Endometrial microvascular endothelial cells (primary cell): ENCODE data around the gene MILR1. TPM values are rescaled to one million over a fixed set of nuclear protein-coding genes. Genes with fewer than 3 reads are reported as not detected.
"Not testable (repeated sequence)": the region's sequence is repeated elsewhere in the genome, so short reads cannot be mapped to it uniquely, and the experiment has no call there.

ENCODE experiments used
- in situ Hi-C: cut with HindIII; loops from 2 replicates; pipeline ENCODE4 v1.10.0; 2017; ENCODE audit warnings: low sequenced_read_pairs, low pct_unique_long_range_greater_than_20kb; ENCODE audit errors: inconsistent ontology term
- total RNA-seq: library from RNA; depleted of rRNA; stranded (reverse); fragments of >200 nt; gene quantifications from one replicate; pipeline ENCODE4 v1.2.3, GENCODE V29; 2015; ENCODE audit errors: inconsistent ontology term

The MILR1 gene
- total RNA-seq, 1 donor from 2014 or later: 2.1 TPM

DNA sequence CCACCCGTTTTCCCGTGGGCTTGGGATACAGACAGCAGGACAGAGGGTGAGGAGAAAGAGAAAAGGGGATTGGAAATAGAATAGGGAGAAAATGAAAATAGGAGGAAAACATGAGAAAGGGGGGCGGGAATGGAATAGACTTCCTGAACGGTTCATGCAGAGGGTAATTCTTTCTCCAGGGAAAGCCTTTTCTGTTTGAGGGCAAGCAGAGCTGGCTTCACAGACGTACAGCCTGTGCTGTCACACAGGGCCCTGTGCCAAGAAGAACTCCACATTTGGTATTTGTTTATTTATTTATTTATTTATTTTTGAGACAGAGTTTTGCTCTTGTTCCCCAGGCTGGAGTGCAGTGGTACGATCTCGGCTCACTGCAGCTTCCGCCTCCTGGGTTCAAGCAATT lies 12.0 kb downstream of the MILR1 start:
- in situ Hi-C loops: no loop called here

DNA sequence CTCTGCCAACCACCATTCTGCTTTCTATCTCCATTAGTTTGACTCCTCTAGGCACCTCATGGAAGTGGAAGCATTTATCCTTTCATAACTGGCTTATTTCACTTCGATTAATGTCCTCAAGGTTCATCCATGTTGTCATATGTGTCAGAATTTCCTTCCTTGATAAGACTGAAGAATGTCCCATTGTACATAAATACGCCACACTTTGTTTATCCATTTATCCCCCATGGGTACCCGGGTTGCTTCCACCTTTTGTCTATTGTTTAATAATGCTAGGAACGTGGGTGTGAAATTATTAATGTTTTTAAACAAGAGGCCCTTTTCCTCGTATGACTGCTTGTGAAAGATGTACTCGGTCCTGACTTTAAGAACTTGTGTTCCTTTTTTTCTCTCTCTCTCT lies 12.9 kb downstream of the MILR1 start:
- in situ Hi-C loops: no loop called here

DNA sequence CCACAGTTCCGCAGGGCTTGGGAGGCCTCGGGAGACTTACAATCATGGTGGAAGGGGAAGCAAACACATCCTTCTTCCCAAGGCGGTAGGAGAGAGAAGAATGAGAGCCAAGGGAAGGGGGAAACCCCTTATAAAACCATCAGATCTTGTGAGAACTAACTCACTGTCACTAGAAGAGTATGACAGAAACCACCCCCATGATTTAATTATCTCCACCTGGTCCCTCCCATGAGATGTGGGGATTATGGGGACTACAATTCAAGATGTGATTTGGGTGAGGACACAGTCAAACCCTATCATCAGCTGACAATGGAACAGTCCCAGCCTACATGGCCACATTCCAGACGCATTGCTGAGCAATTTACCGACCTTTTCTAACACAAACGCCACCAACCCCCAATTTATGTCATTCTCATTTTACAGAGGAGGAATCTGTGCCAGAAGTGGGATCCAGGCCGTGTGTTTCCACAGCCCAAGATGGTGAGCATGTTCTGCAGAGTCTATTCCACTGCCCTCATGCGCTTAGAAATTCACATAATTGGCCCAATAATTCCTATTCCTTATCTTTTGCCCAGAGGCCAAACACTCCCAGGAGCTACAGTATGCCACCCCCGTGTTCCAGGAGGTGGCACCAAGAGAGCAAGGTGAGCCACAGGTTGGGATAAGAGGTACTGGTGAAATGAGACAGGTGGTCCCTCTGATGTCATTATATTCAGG lies 17.3 kb downstream of the MILR1 start:
- in situ Hi-C loops: no loop called here

DNA sequence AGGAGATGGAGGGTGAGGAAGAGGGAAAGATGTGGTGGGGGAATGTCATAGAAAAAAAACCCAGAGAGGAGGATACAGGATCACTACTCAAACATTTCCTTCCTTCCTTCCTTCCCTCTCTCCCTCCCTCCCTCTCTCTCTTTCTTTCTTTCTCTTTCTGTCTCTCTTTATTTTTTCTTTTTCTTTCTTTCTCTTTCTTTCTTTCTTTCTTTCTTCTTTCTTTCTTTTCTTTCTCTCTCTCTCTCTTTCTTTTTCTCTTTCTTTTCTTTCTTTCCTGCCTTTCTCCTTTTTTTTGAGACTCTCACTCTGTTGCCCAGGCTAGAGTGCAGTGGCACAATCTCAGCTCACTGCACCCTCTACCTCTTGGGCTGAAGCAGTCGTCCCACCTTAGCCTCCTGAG lies 17.9 kb downstream of the MILR1 start:
- in situ Hi-C loops: not testable (repeated sequence)

DNA sequence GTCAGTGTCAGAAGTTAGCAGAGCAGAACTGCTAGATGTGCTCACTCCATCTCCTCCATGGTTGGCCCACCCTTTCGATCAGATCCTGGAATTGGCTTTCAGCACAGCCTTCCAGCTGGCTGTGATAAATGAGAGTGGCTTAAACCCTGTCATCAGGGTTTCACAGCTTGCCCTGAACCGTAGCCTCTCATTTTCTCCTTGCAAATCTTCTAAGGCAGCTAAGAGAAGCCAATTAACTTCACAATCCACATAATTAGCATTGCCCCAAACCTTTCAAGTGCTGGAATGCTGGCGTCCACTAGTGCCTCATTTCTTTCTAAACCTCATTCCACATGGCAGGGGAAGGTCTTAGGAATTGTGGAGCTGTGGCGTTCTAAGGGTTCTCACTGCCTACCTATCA lies 21.7 kb downstream of the MILR1 start:
- in situ Hi-C loops: no loop called here

DNA sequence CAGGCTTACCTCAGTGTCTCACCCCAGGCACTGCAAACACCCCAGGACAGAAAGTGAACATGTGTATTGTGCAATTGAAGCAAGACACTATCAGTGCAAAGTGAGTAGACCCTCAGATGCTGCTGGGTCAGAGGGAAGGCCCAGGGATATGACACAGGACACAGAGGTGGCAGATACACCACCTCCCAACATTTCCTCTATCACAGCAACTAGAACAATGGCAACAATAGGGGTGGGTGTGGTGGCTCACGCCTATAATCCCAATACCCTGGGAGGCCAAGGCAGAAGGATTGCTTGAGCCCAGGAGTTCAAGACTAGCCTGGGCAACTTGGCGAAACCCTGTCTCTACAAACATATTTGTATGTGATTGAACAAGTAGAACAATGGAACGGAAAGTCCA lies 22.5 kb downstream of the MILR1 start:
- in situ Hi-C loops: no loop called here

DNA sequence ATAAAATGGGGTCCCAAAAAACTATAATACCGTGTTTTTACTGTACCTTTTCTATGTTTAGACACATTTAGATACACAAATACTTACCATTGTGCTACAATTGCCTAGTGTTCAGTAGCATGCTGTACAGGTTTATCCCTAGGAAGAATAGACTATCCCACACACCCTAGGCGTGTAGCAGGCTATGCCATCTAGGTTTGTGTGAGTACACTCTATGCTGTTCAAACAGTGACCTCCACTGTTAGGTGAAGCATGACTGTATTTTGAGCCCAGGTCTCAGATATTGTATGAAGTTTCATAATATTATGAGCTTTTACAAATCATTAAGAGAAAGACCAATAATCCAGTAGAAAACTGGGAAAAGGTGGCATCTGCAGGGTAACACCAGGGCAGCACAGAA lies 23.6 kb downstream of the MILR1 start:
- in situ Hi-C loops: no loop called here

DNA sequence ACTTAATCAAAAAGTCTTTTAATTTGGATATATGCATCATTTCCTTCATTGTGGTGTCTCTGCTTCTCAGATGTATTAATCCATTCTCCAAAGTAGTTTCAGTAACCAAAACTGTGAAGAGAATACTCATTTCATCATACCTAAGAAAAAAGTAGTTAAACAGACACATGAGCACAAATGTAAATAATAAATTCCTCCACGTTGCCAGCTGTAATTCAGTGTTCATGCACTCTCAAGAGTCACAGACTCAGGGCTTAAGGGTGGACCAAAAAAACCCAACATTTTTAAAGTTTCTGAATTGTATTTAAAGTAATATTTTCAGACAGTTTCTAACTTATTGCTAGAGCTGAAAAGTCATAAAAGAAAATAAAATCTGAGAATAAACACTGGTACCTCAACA lies 28.9 kb downstream of the MILR1 start:
- in situ Hi-C loops: no loop called here

DNA sequence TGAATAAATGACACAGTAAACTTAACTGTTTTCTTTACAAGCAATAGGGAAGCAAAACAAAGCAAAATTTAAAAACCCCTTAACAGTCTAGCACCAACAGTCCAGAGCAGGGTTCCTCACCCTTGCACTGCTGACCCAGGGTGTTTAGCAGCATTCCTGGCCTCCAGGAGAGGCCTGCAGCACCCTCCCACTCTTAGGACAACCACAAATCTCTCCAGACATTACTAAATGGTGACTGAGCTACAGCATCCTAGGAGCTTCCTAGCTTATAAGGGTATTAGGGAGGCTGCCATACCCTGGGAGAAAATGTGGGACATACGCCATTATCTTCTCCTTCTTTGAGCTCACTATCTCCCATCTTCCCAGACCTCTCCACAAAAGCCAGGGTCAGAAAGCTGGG lies 32.0 kb downstream of the MILR1 start:
- in situ Hi-C loops: no loop called here

DNA sequence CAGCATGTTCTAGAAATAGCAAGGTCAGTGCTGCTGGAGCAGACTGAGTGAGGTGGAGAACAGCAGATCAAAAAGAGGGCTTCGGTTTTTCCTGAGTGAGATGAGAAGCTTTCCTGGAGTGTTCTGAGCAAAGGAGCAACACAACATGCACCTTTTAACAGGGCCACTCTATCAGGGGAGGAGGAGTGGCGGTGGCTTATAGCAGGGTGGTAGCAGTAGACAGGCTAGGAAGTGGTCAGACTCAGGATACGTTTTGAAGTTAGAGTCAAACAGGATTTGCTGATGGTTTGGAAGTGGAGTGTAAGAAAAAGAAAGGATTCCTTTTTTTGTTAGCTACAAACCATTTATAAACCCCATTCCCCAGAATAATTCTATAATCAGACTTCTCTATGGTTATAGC lies 35.5 kb downstream of the MILR1 start:
- in situ Hi-C loops: no loop called here

DNA sequence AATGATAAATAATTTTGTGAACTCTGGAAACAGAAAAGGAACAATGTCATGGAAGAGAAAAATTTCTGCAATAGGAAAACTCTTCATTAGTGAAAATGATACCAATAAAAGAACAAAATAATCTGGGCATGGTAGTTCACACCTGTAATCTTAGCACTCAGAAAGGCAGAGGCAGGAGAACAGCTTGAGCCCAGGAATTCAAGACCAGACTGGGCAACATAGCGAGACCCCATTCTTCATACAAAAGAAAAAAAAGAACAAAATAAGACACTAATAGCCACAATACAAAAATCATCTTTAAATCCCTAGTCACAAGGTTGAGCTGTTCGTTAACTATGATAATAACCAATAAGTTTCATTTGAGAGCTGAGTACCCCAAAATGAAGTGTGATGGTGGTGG lies 39.4 kb downstream of the MILR1 start:
- in situ Hi-C loops: no loop called here

DNA sequence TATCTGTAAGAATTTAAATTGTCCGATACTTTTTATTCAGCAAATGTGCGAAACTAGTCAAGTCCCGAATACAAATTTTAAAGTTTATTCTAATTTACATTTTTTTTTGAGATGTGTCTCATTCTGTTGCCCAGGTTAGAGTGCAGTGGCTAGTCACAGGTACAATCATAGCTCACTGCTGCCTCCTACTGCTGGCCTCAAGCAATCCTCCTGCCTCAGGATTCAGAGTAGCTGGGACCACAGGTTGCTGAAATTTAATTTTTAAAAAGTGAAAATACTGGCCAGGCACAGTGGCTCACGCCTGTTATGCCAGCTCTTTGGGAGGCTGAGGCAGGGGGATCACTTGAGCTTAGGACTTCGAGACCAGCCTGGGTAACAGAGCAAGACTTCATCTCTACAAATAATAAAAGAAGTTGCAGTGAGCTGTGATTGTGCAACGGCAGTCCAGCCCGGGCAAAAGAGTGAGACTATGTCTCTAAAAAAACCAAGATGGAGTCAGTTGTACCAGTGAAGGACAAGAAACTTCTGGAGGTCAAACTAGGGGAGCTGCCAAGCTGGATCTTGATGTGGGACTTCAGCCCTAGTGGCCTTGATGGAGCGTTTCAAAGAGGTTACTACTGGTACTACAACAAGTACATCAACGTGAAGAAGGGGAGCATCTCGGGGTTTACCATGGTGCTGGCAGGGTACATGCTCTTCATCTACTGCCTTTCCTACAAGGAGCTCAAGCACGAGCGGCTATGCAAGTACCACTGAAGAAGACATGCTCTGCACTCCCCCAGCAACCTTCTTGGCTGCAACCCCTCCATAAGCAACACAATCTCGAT lies 42.3 kb downstream of the MILR1 start:
- in situ Hi-C loops: loop anchor here (10.0 kb wide), 1 partner anchor 166 kb away; no protein-coding TSS in a partner anchor

DNA sequence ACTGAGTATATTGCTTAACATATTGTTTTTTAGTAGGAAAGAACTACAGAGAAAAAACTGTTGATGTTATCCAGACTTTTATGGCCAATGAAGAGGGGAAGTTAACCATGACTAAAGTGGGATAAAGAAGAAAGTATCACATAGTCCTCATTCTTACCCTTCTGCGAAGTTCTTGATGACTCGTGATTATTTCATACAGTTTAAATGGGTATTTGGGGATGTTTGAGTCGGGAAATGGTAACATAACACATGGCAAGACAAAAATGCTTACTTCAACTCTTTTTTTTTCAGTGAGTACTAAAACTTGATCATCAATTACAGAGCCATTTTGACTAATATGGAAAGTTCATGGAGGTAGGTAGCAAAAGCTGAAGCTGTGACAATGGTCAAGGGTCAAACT lies 43.1 kb downstream of the MILR1 start:
- in situ Hi-C loops: loop anchor here (10.0 kb wide), 1 partner anchor 167 kb away; no protein-coding TSS in a partner anchor

DNA sequence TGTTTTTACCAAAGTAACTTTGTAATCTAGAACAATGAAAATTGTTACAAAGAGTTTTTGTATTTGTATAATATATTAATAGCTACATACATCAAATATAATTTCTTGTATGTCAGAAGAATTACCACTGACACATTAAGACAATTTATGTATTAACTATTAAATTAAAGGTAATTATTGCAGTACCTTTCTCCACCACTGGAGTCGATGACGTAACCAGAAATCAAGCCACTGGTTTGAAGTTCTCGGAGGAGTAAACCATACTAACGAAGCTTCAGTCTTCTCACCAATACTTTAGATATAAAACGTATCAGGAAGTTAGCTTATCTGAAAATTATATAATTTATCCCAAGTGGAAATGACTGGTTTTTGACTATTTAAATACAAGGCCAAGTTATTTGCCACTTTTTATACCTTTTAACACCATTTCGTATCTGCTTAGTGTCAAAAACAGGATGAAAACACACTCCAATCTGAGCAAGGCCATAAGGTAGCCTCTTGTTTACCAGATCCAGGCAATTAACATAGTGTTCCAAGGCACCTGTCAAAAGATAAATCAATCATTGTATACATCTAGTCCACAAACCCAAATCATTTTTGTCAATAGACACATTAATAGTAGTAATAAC lies 43.7 kb downstream of the MILR1 start:
- in situ Hi-C loops: loop anchor here (10.0 kb wide), 1 partner anchor 168 kb away; no protein-coding TSS in a partner anchor

DNA sequence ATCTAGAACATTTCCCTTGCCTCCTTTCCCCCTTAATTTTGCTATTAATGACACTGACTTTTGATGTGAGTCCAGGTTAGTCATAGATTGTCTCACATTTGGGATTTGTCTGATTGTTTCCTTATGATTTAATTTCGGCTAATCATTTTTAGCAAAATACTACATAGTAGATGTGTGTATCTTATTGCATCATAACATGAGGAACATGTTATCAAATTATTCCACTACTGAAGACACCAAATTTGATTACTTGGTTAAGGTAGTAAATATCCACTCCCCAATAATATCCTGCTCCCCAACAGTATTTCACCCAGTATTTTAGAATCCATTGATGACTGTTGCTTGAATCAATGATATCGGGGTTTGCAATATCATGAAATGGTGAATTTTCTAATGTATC lies 45.2 kb downstream of the MILR1 start:
- in situ Hi-C loops: loop anchor here (10.0 kb wide), 1 partner anchor 169 kb away; no protein-coding TSS in a partner anchor

DNA sequence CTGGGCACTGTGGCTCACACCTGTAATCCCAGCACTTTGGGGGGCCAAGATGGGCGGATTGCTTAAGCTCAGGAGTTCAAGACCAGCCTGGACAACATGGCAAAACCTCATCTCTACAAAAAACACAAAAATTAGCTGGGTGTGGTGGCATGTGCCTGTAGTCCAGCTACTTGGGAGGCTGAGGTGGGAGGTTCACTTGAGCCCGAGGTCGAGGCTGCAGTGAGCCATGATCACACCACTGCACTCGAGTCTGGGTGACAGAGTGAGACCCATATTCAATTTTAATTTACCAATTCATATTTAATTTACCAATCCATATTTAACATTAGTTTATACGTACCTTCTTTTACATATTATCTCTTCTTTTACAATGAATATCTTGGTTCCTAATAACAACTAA lies 46.4 kb downstream of the MILR1 start:
- in situ Hi-C loops: loop anchor here (10.0 kb wide), 1 partner anchor 170 kb away; no protein-coding TSS in a partner anchor

DNA sequence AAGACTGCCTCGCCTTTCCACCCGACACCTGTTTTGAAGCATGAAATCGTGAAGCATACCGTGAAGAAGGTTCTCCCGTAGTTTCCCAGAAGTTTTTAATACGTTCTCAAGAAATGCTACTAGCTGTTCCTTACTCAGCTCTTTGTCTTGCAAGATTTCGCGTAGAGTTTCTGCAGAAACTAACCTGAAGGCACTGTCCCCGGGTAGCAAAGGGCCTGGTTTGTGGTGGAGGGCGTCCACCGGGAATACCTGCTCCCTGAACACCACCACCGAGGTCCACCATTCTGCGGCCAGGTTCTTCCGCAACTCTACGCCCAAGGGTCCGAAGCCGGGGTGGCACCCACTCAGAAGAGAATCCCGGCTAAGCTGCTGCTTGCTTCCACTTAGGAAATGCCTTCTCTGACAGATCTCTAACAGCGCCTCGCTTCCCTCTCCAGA lies 47.5 kb downstream of the MILR1 start:
- in situ Hi-C loops: loop anchor here (10.0 kb wide), 1 partner anchor 172 kb away; no protein-coding TSS in a partner anchor

DNA sequence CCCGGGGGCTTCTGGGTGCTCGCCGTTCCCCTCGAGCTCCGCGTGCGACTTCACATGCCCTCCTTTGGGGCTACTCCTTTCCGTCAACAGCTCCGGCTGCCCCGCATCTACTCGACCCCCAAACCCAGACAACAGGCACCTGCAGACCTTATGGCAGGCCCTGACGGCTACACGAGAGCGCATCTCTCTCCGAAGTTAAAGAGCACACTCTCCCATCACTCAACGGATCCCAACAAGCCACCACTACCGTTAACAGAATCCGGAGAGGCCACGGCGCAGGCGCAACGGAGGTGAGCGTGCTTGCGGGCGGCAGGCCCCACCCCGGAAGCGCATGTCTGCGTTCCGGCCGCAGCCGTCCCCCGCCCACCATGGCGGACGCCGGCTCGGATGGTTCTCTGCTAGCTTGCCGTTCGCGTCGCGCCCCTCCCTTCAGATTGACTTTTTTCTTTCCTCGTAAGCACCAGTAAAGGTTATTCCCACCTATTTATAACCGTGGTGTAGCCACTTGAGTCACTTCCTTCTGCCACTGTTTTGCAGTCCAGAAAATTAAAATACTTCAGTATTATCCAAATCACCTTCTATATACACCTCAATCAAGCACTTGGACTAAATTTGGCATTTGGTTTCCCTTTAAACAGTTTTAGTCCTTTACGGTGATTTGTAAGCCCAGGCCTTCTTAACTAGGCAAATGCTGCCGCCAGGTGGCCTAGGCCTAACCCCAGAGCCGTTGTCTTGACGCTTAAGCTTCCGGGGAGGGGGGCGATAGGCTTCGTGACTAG lies 48.1 kb downstream of the MILR1 start, which contains the start of gene POLG2:
POLG2 (minus strand) TSS at position 269 of the 779 bp plus-strand sequence; CDS start at position 183, 86 bp downstream.
- in situ Hi-C loops: loop anchor here (10.0 kb wide), 1 partner anchor 172 kb away; no protein-coding TSS in a partner anchor
